Breast epithelium (tissue), 3 donors: ENCODE data around the gene IER5.

Experiments
- POLR2A ChIP-seq: fragments of 450-650 bp; IDR thresholded peaks from one replicate; pipeline ENCODE4 v1.6.1; 2016; ENCODE audit warnings: antibody characterized with exemption, mild to moderate bottlenecking, moderate library complexity
- TF ChIP-seq, protein P1 (sequence below), 3 donors: fragments of 450-650 bp; IDR thresholded peaks; one replicate each; pipeline ENCODE4 v1.5.1; 2016 to 2017; ENCODE audit warnings: antibody characterized with exemption in 3 of 3, mild to moderate bottlenecking in 3 of 3, moderate library complexity in 3 of 3

DNA sequence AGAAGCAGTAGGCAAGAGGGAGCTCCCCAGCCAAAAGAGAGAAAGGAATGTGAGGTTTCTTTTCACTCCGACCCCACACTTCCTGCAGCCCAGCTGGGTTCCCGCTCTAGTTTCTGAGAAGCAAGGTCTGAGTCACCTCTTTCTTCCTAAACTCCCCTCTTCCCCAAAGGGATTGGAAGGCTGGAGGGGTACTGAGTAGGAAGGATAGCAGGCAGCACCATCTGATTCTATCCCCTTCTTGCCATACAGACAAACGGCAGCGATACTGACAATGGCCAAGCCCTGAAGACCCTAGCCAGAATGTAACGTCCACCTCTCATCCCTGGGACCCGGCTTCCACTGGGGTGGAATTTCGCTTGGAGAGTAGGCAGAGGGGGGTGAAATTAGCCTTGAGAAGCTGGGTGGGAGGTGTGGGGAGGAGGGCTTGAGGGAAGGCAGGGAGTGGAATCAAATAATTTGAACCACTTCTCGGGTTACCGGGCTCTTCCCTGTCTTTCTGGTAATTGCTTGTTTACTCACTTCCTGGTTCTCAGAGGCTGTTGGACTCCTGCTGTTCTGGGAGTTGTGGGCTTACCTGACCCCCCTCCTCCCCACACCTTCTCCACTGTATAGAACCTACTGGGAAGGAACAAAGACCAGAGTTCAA lies 13.2 kb downstream of the IER5 start:
- TF ChIP-seq, protein P1, sequence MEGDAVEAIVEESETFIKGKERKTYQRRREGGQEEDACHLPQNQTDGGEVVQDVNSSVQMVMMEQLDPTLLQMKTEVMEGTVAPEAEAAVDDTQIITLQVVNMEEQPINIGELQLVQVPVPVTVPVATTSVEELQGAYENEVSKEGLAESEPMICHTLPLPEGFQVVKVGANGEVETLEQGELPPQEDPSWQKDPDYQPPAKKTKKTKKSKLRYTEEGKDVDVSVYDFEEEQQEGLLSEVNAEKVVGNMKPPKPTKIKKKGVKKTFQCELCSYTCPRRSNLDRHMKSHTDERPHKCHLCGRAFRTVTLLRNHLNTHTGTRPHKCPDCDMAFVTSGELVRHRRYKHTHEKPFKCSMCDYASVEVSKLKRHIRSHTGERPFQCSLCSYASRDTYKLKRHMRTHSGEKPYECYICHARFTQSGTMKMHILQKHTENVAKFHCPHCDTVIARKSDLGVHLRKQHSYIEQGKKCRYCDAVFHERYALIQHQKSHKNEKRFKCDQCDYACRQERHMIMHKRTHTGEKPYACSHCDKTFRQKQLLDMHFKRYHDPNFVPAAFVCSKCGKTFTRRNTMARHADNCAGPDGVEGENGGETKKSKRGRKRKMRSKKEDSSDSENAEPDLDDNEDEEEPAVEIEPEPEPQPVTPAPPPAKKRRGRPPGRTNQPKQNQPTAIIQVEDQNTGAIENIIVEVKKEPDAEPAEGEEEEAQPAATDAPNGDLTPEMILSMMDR (IDR thresholded peaks at IDR 0.05): no peak
- no peak for TF ChIP-seq POLR2A
